Erythroblast (primary cell): ENCODE results near the gene FNIP1.

ENCODE experiments used
- GATA1 ChIP-seq: IDR thresholded peaks from 2 replicates; pipeline ENCODE4 v1.6.1; 2011; ENCODE audit warnings: low read depth, mild to moderate bottlenecking, control low read depth, low read length, moderate library complexity
- POLR2A ChIP-seq: IDR thresholded peaks from 2 replicates; pipeline ENCODE4 v1.6.1; 2011; ENCODE audit warnings: mild to moderate bottlenecking, low read length

GRCh38 chr5:131640043-131640856 lies 156.6 kb downstream of the FNIP1 start:
- TF ChIP-seq POLR2A (no peak), GATA1 (no peak)
